Lower lobe of right lung (tissue), 2 donors: Measurements from ENCODE around the gene TNIK. TPM values are rescaled to one million over a fixed set of nuclear protein-coding genes. Genes with fewer than 3 reads are reported as not detected.

ENCODE experiments used
- ATAC-seq, 2 donors: fragments of 200-7000 bp; cut with Tn5 transposase; one replicate each; pipeline ENCODE4 v1.9.1; 2020 to 2022; ENCODE audit warnings: mild to moderate bottlenecking in 2 of 2, moderate library complexity in 2 of 2
- DNase-seq: peaks from one replicate; pipeline ENCODE4 v3.0.0-alpha.2; 2020
- H3K27ac ChIP-seq: fragments of 200-600 bp; one replicate; pipeline ENCODE4 v1.8.0; 2022
- H3K27me3 ChIP-seq: fragments of 200-600 bp; one replicate; pipeline ENCODE4 v1.8.0; 2022; ENCODE audit warnings: low read depth
- H3K36me3 ChIP-seq: fragments of 200-600 bp; one replicate; pipeline ENCODE4 v1.8.0; 2022; ENCODE audit warnings: mild to moderate bottlenecking
- H3K4me1 ChIP-seq: fragments of 200-600 bp; one replicate; pipeline ENCODE4 v1.8.0; 2022
- H3K4me3 ChIP-seq: fragments of 200-600 bp; one replicate; pipeline ENCODE4 v1.8.0; 2022; ENCODE audit warnings: mild to moderate bottlenecking
- H3K9me3 ChIP-seq: fragments of 200-600 bp; one replicate; pipeline ENCODE4 v1.8.0; 2022
- CTCF ChIP-seq: fragments of 200-600 bp; IDR thresholded peaks from one replicate; pipeline ENCODE4 v1.8.0; 2022; ENCODE audit warnings: antibody characterized with exemption, mild to moderate bottlenecking
- intact Hi-C: fragments of 100-400 bp; cut with DNase I; formaldehyde crosslinking; loops from one replicate; pipeline ENCODE4 v1.11.0; 2022
- total RNA-seq: library from RNA; stranded (reverse); fragmentation: NEBNext Ultra II Directional; extraction: Animal tissue kit (Norgen Biotek cat#: 25700); gene quantifications from one replicate; pipeline ENCODE4 v1.2.1, GENCODE V29; 2021
- donor health status: DM: no; HTN: yes; CAD: no; lungs with severe emphysema.

TNIK gene
- total RNA-seq, 1 donor from 2014 or later: 29.3 TPM

- H3K4me1 ChIP-seq: no peaks in the 10 kb centered on the region
- intact Hi-C loops: no loop called here
- DNase-seq: no peak
- no peaks in the 10 kb centered on the region for H3K36me3 ChIP-seq
- peaks cover 3% of the 10 kb centered on the region for H3K9me3 ChIP-seq
- ATAC-seq: no peak
- H3K4me3 ChIP-seq: no peak overlapping the region
- no peak overlapping the region for H3K27ac ChIP-seq
- TF ChIP-seq CTCF: no peak
- no peaks in the 10 kb centered on the region for H3K27me3 ChIP-seq
Observed at GRCh38 chr3:171229173-171229572, 231.0 kb downstream of the TNIK start.

GRCh38 chr3:171228240-171228639 is 232.0 kb downstream of the TNIK start:
- no peak for DNase-seq
- no peaks in the 10 kb centered on the region for H3K36me3 ChIP-seq
- H3K9me3 ChIP-seq: peaks cover 3% of the 10 kb centered on the region
- ATAC-seq: no peak
- no peaks in the 10 kb centered on the region for H3K4me1 ChIP-seq
- intact Hi-C loops: no loop called here
- H3K4me3 ChIP-seq: no peak overlapping the region
- no peak overlapping the region for H3K27ac ChIP-seq
- H3K27me3 ChIP-seq: no peaks in the 10 kb centered on the region
- no peak for TF ChIP-seq CTCF

DNA sequence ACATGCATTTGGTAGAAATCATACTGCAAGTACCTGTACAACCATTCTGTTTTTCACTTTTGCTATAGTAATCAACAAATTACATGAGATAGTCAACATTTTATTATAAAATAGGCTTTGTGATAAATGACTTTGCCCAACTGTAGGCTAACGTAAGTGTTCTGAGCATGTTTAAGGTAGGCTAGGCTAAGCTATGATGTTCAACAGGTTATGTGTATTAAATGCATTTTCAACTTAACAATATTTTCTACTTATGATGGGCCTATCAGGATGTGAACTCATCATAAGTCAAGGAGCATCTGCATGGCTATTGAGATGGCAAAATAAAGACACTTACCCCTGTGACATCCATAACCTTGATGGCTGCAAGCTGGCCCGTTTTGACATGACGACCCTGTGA is 232.4 kb downstream of the TNIK start:
- Histone ChIP-seq H3K4me1 (no peaks in the 10 kb centered on the region), H3K9me3 (peaks cover 3% of the 10 kb centered on the region), H3K36me3 (no peaks in the 10 kb centered on the region), H3K4me3 (no peak overlapping the region), H3K27me3 (no peaks in the 10 kb centered on the region), H3K27ac (no peak overlapping the region)
- ATAC-seq: no peak
- no peak for DNase-seq
- TF ChIP-seq CTCF: no peak
- intact Hi-C loops: no loop called here

DNA sequence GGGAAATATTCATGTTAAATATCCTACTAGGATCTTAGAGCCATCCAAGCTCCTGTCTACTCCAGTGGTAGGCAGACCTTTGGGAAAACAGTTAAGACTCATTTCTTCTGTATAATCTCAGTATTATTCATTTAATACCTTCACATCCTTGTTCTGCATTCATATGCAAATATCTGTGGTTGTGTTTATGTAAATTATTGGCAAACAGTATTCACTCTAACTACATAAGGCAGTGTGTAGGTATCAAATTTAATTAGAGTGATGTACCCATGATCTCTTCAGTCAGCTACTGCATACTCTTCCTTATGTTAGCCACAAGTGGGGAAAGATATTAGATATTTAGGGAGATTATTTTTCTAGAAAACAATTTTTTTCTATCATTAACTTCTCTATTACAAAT is 232.8 kb downstream of the TNIK start:
- no peaks in the 10 kb centered on the region for H3K4me1 ChIP-seq
- H3K9me3 ChIP-seq: peaks cover 3% of the 10 kb centered on the region
- intact Hi-C loops: no loop called here
- DNase-seq: no peak
- ATAC-seq: no peak
- no peak for TF ChIP-seq CTCF
- H3K36me3 ChIP-seq: no peaks in the 10 kb centered on the region
- H3K4me3 ChIP-seq: no peak overlapping the region
- H3K27ac ChIP-seq: no peak overlapping the region
- no peaks in the 10 kb centered on the region for H3K27me3 ChIP-seq

GRCh38 chr3:171226794-171227193 is 233.4 kb downstream of the TNIK start:
- TF ChIP-seq CTCF: no peak
- Histone ChIP-seq H3K27ac (no peak overlapping the region), H3K36me3 (no peaks in the 10 kb centered on the region), H3K4me1 (no peaks in the 10 kb centered on the region), H3K9me3 (peaks cover 3% of the 10 kb centered on the region), H3K27me3 (no peaks in the 10 kb centered on the region), H3K4me3 (no peak overlapping the region)
- intact Hi-C loops: no loop called here
- no peak for ATAC-seq
- DNase-seq: no peak

DNA sequence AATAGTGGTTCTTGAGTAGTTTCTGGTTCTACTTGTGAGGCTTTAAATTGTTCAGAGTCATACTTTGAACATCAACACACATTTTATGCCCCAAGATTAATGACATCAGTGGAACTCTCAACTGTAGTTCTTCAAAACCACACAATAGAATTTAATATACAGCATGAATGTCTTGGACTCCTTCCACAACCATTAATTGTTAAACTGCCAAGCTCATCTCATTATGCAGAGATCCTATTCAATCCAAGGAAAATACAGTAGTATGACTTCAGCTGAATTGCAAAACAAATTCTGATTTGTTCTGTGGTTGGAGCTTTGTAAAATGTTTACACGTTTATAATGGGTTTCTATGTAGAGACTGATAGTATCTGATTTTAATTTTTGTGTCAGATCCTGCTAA is 234.5 kb downstream of the TNIK start:
- intact Hi-C loops: no loop called here
- DNase-seq (no peak), ATAC-seq (no peak)
- Histone ChIP-seq H3K9me3 (peaks cover 3% of the 10 kb centered on the region), H3K4me3 (no peak overlapping the region), H3K27me3 (no peaks in the 10 kb centered on the region), H3K27ac (no peak overlapping the region), H3K36me3 (no peaks in the 10 kb centered on the region), H3K4me1 (no peaks in the 10 kb centered on the region)
- no peak for TF ChIP-seq CTCF
